Measurements from ENCODE around the gene LRRC18. TPM values are rescaled to one million over a fixed set of nuclear protein-coding genes. Genes with fewer than 3 reads are reported as not detected.

The LRRC18 gene
- total RNA-seq, 1 experiment from 2014 or later: not detected

- DNase-seq (ENCODE audit: low read depth, low spot score) (no peak), ATAC-seq (no peak)
- Histone ChIP-seq H3K4me2 (ENCODE audit: low read length) (no peak overlapping the region), H3K79me2 (ENCODE audit: insufficient read depth, low read length) (no peaks in the 10 kb centered on the region), H3K9ac (ENCODE audit: low read length) (no peak overlapping the region), H3K4me1 (ENCODE audit: control insufficient read depth in 1 of 2, insufficient read depth in 2 of 2, low read length in 2 of 2) (no peaks in the 10 kb centered on the region), H3K27me3 (ENCODE audit: insufficient read depth, low read length) (peaks cover 25% of the 10 kb centered on the region; the same call in 1 of the 2 replicates), H3K36me3 (ENCODE audit: control insufficient read depth in 1 of 2, insufficient read depth in 2 of 2, low read length in 2 of 2) (no peaks in the 10 kb centered on the region), H3K27ac (ENCODE audit: low read depth, low read length) (no peak overlapping the region), H3K4me3 (replicated peaks in 1 of 2; ENCODE audit: low read depth in 1 of 2, low read length in 2 of 2) (no peak overlapping the region), H3K9me2 (ENCODE audit: insufficient read depth) (no peaks in the 10 kb centered on the region), H2AFZ (ENCODE audit: low read depth, low read length, poor library complexity, severe bottlenecking) (no peak overlapping the region), H3K9me3 (ENCODE audit: control insufficient read depth in 1 of 2, insufficient read depth in 1 of 2, low read depth in 1 of 2, low read length in 2 of 2) (no peaks in the 10 kb centered on the region), H4K20me1 (ENCODE audit: insufficient read depth) (no peaks in the 10 kb centered on the region)
- TF ChIP-seq RAD21 (IDR thresholded peaks at IDR 0.05; ENCODE audit: low read depth): no peak
- no peak for TF ChIP-seq ATF3 (IDR thresholded peaks at IDR 0.05)
- no peak for TF ChIP-seq FOSL1 (IDR thresholded peaks at IDR 0.05; ENCODE audit: low read depth)
- no peak for TF ChIP-seq EZH2phosphoT487 (IDR thresholded peaks at IDR 0.05; ENCODE audit: borderline replicate concordance)
- TF ChIP-seq POLR2A (IDR thresholded peaks at IDR 0.05; ENCODE audit: borderline replicate concordance, extremely low read depth, insufficient read depth, insufficient read length): no peak
- no peak for TF ChIP-seq EZH2 (IDR thresholded peaks at IDR 0.05)
- no peak for TF ChIP-seq REST (IDR thresholded peaks at IDR 0.05; ENCODE audit: low read depth)
- no peak for TF ChIP-seq CTCF (IDR thresholded peaks at IDR 0.05 in 2 of 3, conservative IDR thresholded peaks at IDR 0.05 in 1 of 3; ENCODE audit: borderline replicate concordance in 1 of 3, insufficient read depth in 1 of 3, low read depth in 2 of 3, low read length in 2 of 3)
- TF ChIP-seq ZBTB33 (IDR thresholded peaks at IDR 0.05; ENCODE audit: extremely low read depth, insufficient replicate concordance, low read length): no peak
- no peak for TF ChIP-seq SRF (IDR thresholded peaks at IDR 0.05; ENCODE audit: low read depth)
- TF ChIP-seq POLR2AphosphoS5 (IDR thresholded peaks at IDR 0.05; ENCODE audit: low read depth, low read length): no peak
- TF ChIP-seq YY1 (IDR thresholded peaks at IDR 0.05; ENCODE audit: extremely low read depth, insufficient replicate concordance, low read depth, low read length): no peak
- no peak for TF ChIP-seq EGR1 (IDR thresholded peaks at IDR 0.05; ENCODE audit: low read depth)
- no peak for TF ChIP-seq SP1 (IDR thresholded peaks at IDR 0.05; ENCODE audit: low read depth)
- no peak for TF ChIP-seq CBX3 (IDR thresholded peaks at IDR 0.05; ENCODE audit: low read depth)
- no peak for TF ChIP-seq JUND (IDR thresholded peaks at IDR 0.05)
- no peak for TF ChIP-seq ZFX (IDR thresholded peaks at IDR 0.05)
- no peak for TF ChIP-seq MAX (IDR thresholded peaks at IDR 0.05)
- POLR2A ChIA-PET: no interaction called here
- BruUV-seq (replicated peaks): no TSS peak
- RAD21 ChIA-PET (ENCODE audit: low non-redundant PET in 1 of 2, low total read pairs in 2 of 2, uncharacterized antibody in 2 of 2, unreplicated experiment in 2 of 2): no interaction called here
- intact Hi-C loops (cut with micrococcal nuclease): no loop called here
- CTCF ChIA-PET: no interaction called here
These were observed 44.5 kb downstream of the LRRC18 start for GRCh38 chr10:48894911-48895802.

Measured in HCT116 (cell line).